GM12878 (cell line): ENCODE results near the gene NR2C2AP. TPM values are rescaled to one million over a fixed set of nuclear protein-coding genes. Genes with fewer than 3 reads are reported as not detected.

Experiments used
- BACH1 ChIP-seq: fragments of 450-650 bp; IDR thresholded peaks from 2 replicates; pipeline ENCODE4 v1.6.1; 2017; ENCODE audit warnings: mild to moderate bottlenecking, borderline replicate concordance
- CBFB ChIP-seq: IDR thresholded peaks from 2 replicates; pipeline ENCODE4 v1.6.1; 2016; ENCODE audit warnings: antibody characterized with exemption, low read depth
- CHD2 ChIP-seq: IDR thresholded peaks from 2 replicates; pipeline ENCODE4 v1.6.1; 2011; ENCODE audit warnings: low read depth, low read length, improper control_type of control experiment, borderline replicate concordance
- CHD4 ChIP-seq: fragments of 200-600 bp; sonication (generic); IDR thresholded peaks from 2 replicates; pipeline ENCODE4 v1.6.1; 2016; ENCODE audit warnings: mild to moderate bottlenecking
- CUX1 ChIP-seq: IDR thresholded peaks from 2 replicates; pipeline ENCODE4 v1.6.1; 2012; ENCODE audit warnings: improper control_type of control experiment, low read depth, low read length; ENCODE audit not compliant: insufficient replicate concordance
- EGR1 ChIP-seq, 2 experiments: IDR thresholded peaks; 1 replicate in 1 of 2; 2 replicates in 1 of 2; pipeline ENCODE4 v1.6.1; 2011 to 2012; ENCODE audit warnings: low read depth in 2 of 2, low read length in 2 of 2, borderline replicate concordance in 1 of 2, mild to moderate bottlenecking in 1 of 2, moderate library complexity in 1 of 2
- IRF4 ChIP-seq: IDR thresholded peaks from 2 replicates; pipeline ENCODE4 v1.6.1; 2011; ENCODE audit warnings: low read depth, low read length
- LARP7 ChIP-seq: fragments of 450-650 bp; IDR thresholded peaks from 2 replicates; pipeline ENCODE4 v1.6.1; 2017; ENCODE audit warnings: mild to moderate bottlenecking
- NFYA ChIP-seq: IDR thresholded peaks from 2 replicates; pipeline ENCODE4 v1.6.1; 2011; ENCODE audit warnings: low read depth, mild to moderate bottlenecking, low read length, improper control_type of control experiment, borderline replicate concordance
- NR2C1 ChIP-seq: fragments of 450-650 bp; IDR thresholded peaks from 2 replicates; pipeline ENCODE4 v1.6.1; 2017; ENCODE audit warnings: antibody characterized with exemption, mild to moderate bottlenecking, moderate library complexity
- POLR2A ChIP-seq: IDR thresholded peaks from 2 replicates; pipeline ENCODE4 v1.6.1; 2011; ENCODE audit warnings: low read depth, mild to moderate bottlenecking, low read length
- POLR2AphosphoS2 ChIP-seq: IDR thresholded peaks from 2 replicates; pipeline ENCODE4 v1.6.1; 2011; ENCODE audit warnings: low read depth, mild to moderate bottlenecking, low read length, improper control_type of control experiment, moderate library complexity
- SP1 ChIP-seq: IDR thresholded peaks from one replicate; pipeline ENCODE4 v1.6.1; 2011; ENCODE audit warnings: low read depth, low read length
- SPI1 ChIP-seq: IDR thresholded peaks from 2 replicates; pipeline ENCODE4 v1.6.1; 2011; ENCODE audit warnings: low read depth, mild to moderate bottlenecking, low read length, moderate library complexity, borderline replicate concordance; ENCODE audit not compliant: insufficient read depth
- WRNIP1 ChIP-seq: IDR thresholded peaks from 2 replicates; pipeline ENCODE4 v1.6.1; 2011; ENCODE audit warnings: low read depth, low read length, improper control_type of control experiment, borderline replicate concordance
- ZBTB4 ChIP-seq: fragments of 450-650 bp; formaldehyde crosslinking; IDR thresholded peaks from 2 replicates; pipeline ENCODE4 v1.4.0; 2022; ENCODE audit warnings: mild to moderate bottlenecking, moderate library complexity
- ZNF384 ChIP-seq: IDR thresholded peaks from 2 replicates; pipeline ENCODE4 v1.6.1; 2012; ENCODE audit warnings: low read depth, mild to moderate bottlenecking, low read length, improper control_type of control experiment, borderline replicate concordance
- ZZZ3 ChIP-seq: IDR thresholded peaks from 2 replicates; pipeline ENCODE4 v1.6.1; 2011; ENCODE audit warnings: low read depth; ENCODE audit not compliant: control insufficient read depth, insufficient read length
- polyA plus RNA-seq, 11 experiments: library from polyadenylated mRNA; depleted of rRNA in 4 of 11; unstranded in 6 of 11; stranded (reverse) in 5 of 11; fragments of >200 nt; fragmentation: Nextera tagmentation in 4 of 11; fragmentation: Illumina TruSeq in 1 of 11; extraction: Ambion mirVana in 4 of 11; extraction: Trizol in 1 of 11; gene quantifications; 1 replicate in 1 of 11; 2 replicates in 10 of 11; pipeline versions ENCODE4 v1.2.1 to v1.2.3, GENCODE V29; 2011 to 2016; ENCODE audit warnings: inconsistent platforms in 2 of 11, missing spikeins in 2 of 11, low read depth in 1 of 11
- total RNA-seq, 4 experiments: library from RNA; depleted of rRNA in 3 of 4; stranded (reverse); fragments of >200 nt in 3 of 4; fragmentation: Illumina TruSeq in 1 of 4; extraction: Trizol in 1 of 4; gene quantifications; 2 replicates each; pipeline versions ENCODE4 v1.2.1 to v1.2.3, GENCODE V29; 2013 to 2021
- TF ChIP-seq, protein P1 (sequence below): IDR thresholded peaks from 2 replicates; pipeline ENCODE4 v1.6.1; 2012; ENCODE audit warnings: low read depth, low read length, improper control_type of control experiment
- TF ChIP-seq, protein P2 (sequence below): fragments of 450-650 bp; IDR thresholded peaks from 2 replicates; pipeline ENCODE4 v1.6.1; 2017; ENCODE audit warnings: mild to moderate bottlenecking

Gene NR2C2AP
- total and polyA plus RNA-seq, 10 of the 15 experiments (the other 5 are each of a cell fraction or from before 2014, with no cell fraction given), result 21.5 to 44.8 (median 28.1) TPM

DNA sequence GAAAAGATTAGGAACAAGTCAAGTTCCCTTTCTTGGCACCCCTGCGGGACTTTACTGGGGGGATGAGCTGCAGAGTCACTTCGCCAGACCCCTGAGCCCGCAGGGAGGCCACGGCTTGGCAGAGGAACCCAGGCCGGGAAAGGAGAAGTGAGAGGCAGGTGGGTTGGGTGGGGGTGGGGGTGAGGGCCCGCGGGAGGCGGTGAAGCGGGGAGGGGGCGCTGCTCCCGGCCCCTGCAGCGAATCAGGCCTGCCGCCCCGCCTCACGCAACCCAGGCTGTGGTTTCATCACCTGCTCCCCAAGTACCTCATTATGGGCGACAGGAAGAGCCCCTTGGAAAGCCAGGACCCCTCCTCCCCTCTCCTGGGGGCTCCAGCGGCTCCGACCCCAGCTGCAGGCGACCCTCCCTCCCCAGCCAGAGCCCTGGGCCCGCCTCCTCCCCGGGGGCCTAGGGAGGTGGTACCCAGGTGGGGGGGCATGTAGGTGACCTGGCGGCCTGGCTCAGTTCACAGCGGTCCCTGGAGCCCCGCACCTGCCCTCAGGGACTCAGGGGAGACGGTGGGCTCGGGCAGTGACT is 42.7 kb downstream of the NR2C2AP start (continued):
- peak; percentile 93 for TF ChIP-seq SPI1
- no peak for TF ChIP-seq ZNF384
- no peak for TF ChIP-seq WRNIP1
- no peak for TF ChIP-seq ZBTB4 (CRISPR knock-in tag)
- TF ChIP-seq BACH1, result no peak
- 0 out of 2 replicates have a peak, but pooled peaks have one; percentile 28 for TF ChIP-seq LARP7
- TF ChIP-seq CHD2, result peak; percentile 71; the same call in 1 of the 2 replicates
- no peak for TF ChIP-seq NFYA
- TF ChIP-seq NR2C1, result no peak
- TF ChIP-seq, protein P1, sequence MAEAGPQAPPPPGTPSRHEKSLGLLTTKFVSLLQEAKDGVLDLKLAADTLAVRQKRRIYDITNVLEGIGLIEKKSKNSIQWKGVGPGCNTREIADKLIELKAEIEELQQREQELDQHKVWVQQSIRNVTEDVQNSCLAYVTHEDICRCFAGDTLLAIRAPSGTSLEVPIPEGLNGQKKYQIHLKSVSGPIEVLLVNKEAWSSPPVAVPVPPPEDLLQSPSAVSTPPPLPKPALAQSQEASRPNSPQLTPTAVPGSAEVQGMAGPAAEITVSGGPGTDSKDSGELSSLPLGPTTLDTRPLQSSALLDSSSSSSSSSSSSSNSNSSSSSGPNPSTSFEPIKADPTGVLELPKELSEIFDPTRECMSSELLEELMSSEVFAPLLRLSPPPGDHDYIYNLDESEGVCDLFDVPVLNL, result no peak
- TF ChIP-seq CHD4, result no peak
- peak; percentile 55 for TF ChIP-seq SP1
- no peak for TF ChIP-seq POLR2AphosphoS2
- no peak for TF ChIP-seq ZZZ3
- TF ChIP-seq POLR2A, result no peak
- TF ChIP-seq EGR1 (IDR thresholded peaks at IDR 0.05; ENCODE audit: borderline replicate concordance in 1 of 2, low read depth in 2 of 2, low read length in 2 of 2), result peak in 1 of 2 experiments; percentile 67; a peak in 2 of 3 replicates
- TF ChIP-seq, protein P2, sequence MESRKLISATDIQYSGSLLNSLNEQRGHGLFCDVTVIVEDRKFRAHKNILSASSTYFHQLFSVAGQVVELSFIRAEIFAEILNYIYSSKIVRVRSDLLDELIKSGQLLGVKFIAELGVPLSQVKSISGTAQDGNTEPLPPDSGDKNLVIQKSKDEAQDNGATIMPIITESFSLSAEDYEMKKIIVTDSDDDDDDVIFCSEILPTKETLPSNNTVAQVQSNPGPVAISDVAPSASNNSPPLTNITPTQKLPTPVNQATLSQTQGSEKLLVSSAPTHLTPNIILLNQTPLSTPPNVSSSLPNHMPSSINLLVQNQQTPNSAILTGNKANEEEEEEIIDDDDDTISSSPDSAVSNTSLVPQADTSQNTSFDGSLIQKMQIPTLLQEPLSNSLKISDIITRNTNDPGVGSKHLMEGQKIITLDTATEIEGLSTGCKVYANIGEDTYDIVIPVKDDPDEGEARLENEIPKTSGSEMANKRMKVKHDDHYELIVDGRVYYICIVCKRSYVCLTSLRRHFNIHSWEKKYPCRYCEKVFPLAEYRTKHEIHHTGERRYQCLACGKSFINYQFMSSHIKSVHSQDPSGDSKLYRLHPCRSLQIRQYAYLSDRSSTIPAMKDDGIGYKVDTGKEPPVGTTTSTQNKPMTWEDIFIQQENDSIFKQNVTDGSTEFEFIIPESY, result no peak
- no peak for TF ChIP-seq CUX1
- TF ChIP-seq CBFB, result peak; percentile 77; the same call in 1 of the 2 replicates
- no peak for TF ChIP-seq IRF4
